Fibroblast of skin of left biceps (primary cell): ENCODE measurements around the gene ASGR1.

Source experiments
- DNase-seq, 2 experiments: peaks; one replicate each; pipeline ENCODE4 v3.0.0-alpha.2; 2013; ENCODE audit warnings: low read depth in 2 of 2

ASGR1 gene, protein sequence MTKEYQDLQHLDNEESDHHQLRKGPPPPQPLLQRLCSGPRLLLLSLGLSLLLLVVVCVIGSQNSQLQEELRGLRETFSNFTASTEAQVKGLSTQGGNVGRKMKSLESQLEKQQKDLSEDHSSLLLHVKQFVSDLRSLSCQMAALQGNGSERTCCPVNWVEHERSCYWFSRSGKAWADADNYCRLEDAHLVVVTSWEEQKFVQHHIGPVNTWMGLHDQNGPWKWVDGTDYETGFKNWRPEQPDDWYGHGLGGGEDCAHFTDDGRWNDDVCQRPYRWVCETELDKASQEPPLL

DNA sequence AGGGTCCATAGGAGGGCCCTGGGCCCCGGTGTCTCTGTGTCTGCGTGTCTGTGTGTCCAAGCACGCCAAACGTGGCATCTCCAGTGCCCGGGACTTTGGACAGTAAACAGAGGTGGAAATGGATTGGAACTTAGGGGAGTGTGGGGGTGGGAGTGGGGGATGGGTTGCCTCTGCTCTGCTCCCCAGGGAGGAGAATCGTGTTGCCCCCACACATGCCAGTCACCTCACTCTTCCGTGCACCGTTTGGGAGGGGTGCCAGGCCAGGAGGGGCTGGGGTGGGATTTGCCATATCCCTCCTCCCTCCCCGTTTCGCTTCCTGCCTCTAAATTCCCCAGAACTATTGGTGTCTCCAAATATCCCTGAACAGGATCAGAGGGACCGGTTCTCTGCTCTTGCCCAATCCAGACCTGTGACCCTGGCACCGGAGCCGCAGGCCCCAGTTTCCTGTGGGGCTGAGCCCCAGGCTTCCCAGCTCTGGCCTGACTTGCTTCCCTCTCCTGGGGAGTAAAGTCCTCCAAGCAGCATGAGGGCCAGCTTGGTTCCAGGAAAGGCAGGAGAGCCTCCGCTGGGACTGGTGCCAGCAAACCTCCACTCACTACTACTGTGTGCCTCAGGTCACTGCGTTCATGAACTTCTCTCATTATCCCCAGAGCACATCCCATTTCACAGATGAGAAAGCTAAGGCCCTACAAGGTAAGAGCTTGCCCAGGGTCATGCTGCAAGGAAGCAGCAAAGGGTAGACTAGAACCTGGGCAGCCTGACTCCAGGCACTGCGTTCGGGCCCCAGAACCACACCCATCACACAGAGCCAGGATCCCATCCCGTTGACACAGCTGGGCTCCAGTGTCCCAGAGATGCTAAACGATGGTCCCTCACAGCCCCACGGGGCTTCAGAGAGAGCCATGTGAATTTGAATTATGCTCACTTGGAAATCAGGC lies at the start of gene ASGR1:
ASGR1 (minus strand) TSS at position 54 of the 938 bp plus-strand sequence. CDS start 807 bp downstream, outside the sequence.
- DNase-seq, result no peak

DNA sequence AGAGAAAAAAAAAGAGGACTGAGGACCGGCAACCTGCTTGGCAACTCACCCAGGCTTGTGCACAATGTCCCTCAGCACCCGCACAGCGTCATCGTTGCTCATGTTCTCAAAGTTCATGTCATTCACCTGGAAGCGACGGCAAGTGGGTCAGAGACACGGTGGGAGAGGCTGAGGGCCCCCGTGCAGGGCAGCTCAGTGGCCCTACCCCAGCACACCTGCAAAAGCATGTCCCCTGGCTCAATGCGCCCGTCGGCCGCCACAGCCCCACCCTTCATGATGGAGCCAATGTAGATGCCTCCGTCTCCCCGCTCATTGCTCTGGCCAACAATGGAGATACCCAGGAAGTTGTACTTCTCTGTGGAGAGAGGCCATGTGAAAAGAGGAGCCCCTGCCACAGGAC lies 49.8 kb upstream of the ASGR1 start:
- DNase-seq, result no peak

DNA sequence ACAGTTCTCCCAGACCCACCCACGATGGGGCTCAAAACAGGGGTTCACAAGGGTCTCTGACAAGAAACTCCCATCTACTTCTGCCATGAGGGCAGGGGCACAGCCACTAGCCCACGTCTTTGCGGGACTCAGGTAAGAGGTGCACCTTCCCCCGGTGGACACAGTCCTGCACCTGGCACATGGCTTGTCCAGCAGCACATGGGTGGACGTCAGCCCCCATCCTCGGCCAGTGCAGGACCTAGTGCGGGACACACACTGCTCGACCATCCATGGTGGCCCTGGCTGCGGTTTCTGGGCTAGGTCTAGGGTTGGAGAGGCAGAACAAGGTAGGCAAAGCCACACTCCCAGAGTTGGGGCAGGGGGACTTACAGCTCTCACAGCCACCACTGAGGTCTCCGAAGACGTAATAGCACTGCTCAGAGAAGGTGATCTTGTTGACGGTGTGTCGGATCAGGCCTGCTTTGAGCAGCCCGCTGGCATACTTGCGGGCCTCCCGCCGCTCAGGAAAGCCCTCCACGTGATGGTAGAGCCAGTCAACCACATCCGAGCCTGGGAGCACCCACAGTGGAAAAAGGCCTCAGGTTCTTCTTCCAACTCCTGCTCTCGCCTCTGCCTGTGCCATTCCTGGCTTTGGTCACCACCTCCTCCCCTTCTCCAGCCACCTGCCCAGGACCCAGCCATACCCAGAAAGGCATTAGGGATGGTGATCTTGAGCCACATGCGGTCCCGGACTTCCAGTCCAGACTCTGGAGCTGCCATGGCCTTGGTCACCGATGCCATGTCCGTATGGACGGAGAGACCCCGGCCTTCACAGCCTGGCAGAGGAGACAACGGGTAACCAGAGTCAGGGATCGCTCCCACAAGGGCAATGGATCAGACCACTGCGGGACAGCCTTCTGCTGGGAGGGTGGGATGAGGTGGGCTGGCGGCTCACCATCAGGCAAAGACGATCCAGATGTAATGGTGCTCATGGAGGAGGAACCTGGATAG lies 47.8 kb upstream of the ASGR1 start:
- DNase-seq, result no peak

DNA sequence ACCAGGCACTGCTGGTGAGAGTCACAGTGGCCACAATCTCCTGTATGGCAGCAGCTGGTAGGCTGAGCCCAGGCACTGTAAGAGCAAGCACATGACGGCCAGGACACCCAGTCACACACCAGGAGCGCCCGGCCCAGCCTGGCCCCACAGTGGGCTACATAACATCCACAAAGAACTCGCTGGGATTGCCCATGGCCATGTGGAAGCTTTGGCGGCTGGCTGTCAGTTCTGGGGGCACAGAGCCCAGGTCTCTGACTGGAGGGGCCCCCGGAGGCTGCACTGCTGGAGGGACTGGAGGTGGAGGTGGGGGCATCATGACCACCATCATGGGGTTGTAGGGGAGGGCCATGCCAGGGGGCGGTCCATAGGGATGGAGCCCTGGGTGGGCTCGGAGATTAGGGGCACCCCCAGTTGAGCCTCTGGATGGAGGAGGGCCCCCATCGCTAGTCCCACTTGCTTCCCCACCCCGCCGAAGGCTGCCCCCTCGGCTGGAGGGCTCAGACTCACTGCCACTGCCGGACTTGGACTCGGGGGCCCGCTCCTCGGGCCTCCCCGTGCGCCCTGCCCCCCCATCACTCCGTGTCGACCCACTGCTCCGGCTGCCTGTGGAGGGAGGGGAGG lies 46.7 kb upstream of the ASGR1 start:
- DNase-seq, result no peak

DNA sequence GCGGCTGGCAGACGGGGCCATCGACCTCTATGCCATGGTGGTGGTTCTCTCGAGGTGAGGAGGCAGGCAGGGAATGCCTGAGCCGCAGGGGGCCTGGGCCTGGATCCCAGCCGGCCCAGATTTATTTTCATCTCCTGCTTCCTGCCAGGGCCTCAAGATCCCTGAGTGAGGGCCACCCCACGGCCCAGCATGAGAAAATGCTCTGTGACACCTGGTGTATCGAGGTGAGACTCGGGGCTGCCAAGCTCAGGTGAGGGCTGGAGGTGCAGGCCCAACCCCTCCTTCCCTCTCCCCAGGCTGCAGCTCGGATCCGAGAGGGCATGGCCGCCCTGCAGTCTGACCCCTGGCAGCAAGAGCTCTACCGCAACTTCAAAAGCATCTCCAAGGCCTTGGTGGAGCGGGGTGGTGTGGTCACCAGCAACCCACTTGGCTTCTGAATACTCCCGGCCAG lies 45.5 kb upstream of the ASGR1 start:
- DNase-seq, result no peak

DNA sequence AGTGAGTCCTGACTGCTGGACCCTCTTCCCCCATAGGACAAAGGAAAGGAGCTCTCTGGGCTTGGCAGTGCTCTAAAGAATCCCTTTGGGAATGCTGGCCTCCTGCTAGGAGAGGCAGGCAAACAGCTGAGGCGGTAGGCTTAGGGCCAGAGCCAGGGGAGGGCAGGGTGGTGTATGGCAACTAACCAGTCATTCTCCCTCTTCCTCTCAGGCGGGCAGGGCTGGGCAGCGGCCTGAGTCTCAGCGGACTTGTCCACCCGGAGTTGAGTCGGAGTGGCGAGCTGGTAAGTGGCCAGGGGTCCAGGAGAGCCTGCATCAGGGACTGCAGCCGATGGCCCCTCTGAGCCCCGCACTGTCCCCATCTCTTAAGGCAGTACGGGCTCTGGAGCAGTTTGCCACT lies 44.9 kb upstream of the ASGR1 start:
- no peak for DNase-seq

DNA sequence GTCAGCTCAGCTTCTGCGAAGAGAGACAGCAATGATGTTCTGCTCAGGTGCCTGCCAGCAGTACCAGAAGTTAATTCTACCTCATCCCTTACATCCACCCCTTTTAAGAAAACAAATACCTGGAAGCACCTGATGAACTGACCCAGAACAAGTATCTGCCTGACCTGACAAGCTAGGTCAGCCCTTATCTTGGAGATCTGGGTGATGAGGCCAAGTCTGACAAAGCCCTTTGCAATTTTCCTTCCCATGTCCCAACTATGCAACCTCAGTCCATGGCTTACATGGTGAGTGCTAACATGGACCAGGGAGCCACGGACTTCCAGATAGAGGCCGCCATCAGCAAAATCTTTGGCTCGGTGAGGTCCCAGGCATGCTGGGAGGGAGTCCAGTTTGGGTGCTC lies 44.2 kb upstream of the ASGR1 start:
- DNase-seq, result no peak

DNA sequence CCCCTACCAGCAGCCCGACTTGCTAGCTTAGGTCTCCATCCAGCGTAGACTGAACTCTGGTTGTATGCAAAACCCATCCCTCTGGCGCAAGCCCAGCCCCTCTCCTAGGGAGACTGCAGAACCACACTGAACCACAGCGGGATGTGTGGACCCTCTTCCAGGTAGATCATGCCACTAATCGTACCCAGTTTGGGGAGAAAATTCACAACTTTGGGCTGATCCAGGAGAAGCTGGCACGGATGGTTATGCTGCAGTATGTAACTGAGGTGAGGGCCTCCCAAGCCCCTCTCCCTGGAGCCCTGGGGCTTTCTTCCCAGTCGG lies 43.8 kb upstream of the ASGR1 start:
- DNase-seq, result no peak

DNA sequence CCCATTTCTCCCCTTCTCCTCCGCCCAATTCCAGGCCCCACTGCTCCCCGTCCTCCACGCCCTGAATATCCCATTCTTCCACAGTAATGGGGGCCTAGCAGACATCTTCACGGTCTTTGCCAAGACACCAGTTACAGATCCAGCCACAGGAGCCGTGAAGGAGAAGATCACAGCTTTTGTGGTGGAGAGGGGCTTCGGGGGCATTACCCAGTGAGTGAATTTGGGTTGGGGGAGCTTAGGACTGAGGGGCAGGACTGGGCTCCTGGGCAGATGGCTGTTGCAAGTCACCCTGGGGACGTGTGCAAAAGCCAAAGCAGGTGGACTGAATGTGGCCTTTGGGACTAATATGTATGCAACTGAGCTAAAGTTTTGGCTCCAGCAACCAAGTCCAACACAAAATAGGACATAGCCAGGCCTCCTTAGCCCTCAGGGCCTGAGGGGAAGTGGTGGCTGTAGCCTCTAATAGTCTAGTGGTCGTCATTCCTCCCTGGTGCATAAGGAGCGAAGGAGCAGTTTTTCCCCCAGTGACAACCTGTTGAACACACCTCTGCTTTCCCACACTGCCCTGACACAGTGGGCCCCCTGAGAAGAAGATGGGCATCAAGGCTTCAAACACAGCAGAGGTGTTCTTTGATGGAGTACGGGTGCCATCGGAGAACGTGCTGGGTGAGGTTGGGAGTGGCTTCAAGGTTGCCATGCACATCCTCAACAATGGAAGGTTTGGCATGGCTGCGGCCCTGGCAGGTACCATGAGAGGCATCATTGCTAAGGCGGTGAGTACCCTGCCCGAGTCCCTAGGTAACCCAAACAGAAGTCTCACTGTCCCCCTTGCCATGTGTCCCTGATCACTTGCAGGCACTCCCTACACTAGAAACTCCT lies 43.2 kb upstream of the ASGR1 start:
- no peak for DNase-seq

DNA sequence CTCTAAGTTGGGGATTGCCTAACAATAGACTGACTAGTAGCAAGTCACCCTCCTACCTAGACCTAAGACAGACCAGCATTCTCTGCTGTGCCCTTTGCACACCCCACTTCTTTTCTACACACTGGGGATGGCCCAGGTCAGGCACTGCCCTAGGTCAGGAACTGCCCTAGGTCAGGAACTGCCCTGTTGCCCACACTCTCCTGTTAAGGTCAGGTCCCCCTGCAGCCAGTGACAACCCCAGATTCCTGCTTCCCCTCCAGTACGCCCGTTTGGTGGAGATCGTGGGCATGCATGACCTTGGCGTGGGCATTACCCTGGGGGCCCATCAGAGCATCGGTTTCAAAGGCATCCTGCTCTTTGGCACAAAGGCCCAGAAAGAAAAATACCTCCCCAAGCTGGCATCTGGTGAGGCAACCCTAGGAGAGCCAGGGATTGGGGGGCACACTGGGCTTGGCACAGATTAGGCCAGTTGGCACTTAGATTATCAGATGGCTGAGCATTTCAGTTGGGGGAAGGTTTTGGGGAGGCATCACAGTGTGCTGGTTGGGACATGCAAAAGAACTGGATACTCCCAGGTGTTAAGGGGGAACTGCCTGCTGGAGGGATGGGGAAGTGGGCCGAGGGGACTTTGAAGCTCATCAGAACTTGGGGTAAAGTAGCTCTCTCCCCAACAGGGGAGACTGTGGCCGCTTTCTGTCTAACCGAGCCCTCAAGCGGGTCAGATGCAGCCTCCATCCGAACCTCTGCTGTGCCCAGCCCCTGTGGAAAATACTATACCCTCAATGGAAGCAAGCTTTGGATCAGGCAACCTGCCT lies 42.3 kb upstream of the ASGR1 start:
- no peak for DNase-seq

DNA sequence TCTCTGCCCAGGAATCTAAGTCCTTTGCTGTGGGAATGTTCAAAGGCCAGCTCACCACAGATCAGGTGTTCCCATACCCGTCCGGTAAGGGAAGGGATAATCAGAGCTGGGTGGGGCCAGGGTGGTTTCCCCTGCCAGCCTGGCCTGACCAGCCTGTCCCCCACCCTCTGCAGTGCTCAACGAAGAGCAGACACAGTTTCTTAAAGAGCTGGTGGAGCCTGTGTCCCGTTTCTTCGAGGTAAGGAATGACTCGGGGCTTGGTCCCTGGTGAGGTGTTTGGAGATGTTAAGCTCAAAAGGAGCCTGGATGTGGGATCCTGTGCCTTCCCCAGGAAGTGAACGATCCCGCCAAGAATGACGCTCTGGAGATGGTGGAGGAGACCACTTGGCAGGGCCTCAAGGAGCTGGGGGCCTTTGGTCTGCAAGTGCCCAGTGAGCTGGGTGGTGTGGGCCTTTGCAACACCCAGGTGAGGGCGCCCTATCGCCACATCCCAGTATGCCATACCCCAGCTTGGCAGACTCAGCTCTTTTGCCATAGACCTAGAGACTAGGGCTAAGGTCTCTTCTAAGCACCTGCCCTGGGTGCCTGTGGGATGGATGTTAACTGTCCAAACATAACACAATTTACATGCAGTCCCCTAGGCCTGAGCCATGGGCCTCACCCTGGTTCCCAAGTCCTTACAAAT lies 41.6 kb upstream of the ASGR1 start:
- DNase-seq, result no peak

DNA sequence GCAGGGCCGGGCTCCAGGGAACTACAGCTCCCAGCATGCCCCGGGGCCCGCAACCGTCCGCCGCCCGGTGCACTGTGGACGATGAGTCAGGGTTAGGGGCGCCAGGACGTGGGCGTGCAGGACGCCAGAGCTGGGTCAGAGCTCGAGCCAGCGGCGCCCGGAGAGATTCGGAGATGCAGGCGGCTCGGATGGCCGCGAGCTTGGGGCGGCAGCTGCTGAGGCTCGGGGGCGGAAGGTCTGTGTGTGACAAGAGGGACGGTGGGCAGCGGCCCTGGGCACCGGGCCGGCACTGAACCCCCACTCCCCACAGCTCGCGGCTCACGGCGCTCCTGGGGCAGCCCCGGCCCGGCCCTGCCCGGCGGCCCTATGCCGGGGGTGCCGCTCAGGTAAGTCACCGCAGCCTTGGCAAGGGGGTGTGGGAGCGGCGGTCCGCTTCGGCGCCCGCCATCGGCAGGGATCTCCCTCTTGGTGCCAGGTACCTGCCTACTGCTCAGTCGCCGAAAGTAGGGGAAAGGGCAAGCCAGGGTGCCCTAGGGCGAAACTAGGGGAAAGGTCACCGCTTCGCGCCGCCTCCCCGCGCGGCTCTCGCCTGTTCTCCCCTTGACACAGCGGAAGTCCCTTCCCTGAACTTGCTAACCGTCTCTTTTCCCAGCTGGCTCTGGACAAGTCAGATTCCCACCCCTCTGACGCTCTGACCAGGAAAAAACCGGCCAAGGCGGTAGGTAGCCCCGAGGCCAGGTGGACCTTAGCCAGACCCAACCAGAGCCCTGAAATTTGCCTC lies 40.8 kb upstream of the ASGR1 start, which contains the start of the genes ACADVL and DLG4:
ACADVL (plus strand) TSS at position 127 of the 781 bp plus-strand sequence; CDS start at position 174, 47 bp downstream.
DLG4 (minus strand) TSS at position 25 of the 781 bp plus-strand sequence.
- DNase-seq, result peak; percentile 56 to 61

DNA sequence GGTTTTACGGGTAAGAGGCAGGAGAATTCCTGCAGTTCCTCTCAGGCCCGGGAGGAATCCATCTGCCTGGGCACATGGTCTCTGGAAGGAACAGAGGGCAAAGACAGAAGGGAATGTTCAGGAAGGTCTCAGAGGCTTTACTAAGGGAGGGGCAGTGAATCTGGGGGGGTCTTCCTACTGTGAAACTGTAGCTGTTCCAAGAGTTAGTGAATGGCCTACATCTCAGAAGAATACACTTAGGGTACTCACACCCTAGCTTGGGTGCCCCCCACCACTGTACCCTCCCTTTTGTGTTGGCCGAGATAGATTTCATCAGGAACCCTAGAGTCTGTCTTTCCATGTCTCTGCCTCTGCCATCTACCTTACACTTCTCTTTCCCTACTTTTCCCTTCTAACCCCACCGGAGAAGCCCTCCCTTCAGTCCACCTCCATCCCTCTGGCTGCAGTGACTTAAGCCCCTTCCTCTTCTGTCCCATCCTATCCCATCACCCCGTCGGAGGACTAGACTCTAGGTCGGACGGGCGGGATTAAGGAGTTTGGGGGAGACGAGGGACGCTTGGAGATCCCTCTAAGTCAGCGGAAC lies 40.1 kb upstream of the ASGR1 start:
- DNase-seq, result no peak

DNA sequence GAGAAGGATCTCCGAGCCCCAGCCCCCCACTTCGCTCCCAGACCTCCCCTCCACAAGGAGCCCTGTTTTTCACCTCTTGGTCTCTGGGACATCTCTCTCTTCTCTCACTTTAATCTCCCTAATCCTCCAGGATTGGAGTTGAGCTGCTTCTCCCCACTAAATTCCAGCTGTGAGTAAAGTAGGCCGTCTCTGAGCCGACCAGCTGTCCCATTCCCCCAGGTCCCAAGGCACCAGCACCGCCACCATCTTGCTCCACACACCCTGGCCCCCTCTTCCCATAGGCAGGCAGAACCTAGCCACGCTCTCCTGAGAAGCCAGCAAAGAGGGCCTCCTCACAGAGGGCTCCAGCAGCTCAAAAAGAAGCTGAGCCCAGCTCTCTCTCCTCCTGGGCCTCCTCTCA lies 39.6 kb upstream of the ASGR1 start:
- DNase-seq, result no peak

DNA sequence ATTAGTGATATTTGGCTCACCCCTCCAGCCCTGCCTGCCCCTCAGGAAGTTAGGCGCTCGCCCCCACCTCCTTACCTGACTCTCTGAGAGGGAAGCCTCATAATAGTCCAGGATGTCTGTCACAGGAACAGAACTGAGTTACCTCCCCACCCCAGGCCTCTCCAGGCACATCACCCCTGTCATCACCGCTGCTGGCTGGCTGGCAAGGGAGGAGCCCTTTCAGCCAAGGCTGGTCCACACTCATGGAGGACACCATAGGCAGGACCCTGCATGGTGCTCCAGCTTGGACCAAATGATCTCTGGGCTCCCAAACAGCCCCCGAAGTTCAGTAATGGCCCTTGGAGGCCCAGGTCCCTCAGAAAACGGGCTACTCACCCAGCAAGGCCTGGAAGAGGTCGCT lies 39.0 kb upstream of the ASGR1 start:
- no peak for DNase-seq

DNA sequence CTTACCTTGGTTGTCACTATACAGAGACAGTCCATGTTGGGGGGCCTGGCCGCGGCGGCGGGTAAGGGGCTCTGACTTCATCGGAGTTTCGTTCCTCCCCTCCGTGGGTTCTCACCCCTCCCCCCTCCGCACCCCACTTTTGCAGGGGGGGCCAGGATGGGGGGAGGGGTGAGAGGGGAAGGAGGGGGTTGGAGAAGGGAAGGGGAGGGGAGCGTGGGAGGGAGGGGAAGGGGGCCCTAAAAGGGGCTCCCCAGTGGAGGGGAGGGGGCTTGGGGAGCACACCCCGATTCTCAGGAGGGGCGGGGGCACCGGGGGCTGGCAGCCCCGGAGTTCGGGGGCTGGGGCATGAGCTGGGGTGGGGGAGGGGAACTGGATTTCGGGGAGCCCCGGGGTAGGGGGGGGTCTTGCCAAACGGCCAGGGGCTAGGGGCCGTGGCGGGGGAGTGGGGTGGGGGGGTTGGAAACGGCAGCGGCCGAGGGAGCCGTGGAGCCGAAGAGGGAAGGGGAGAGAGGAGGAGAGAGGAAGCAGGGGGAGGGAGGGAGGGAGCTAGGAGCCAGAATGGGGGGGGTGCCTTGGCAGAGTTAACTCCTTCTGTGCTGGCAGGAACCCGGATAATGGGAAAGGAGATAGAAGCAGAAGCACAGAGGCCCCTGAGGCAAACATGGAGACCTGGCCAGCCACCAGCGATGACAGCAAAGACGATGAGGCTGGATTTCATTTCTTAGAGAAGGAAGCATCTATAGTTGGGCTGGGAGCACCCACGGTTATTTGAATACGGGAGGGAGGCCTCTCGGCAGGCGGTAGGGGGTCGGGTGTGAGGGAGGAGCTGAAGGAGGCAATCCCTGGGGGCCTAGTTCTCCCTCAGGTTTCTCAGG lies 38.2 kb upstream of the ASGR1 start:
- DNase-seq, result peak; percentile 52 to 55
